ENCODE measurements around the gene TRHDE. TPM values are rescaled to one million over a fixed set of nuclear protein-coding genes. Genes with fewer than 3 reads are reported as not detected.

Gene TRHDE
- total RNA-seq, 2 donors from 2014 or later = 10.9 to 73.2 TPM

DNA sequence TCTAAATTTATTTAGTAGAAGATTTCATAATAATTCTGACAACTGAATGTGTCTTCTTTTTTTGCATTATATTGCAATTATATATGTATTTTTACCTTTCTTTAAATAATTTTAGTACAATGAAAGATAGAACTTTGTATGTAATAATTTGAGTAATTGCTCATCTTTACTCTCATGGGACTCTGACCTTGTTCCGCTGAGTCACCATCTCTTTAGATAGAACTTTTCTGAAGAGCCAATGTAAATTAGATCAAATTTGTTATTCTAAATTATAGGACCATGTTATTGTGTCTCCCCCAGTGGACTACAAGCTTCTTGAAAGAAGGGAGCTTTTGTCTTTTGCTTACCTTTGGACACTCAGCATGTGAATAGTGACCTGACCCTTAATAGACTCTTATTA lies 96.1 kb downstream of the TRHDE start:
- Histone ChIP-seq H3K36me3 (replicated peaks in 1 of 2; ENCODE audit: insufficient read depth in 1 of 2, low read depth in 2 of 2) (no peaks in the 10 kb centered on the region), H3K4me3 (no peak overlapping the region), H3K27me3 (no peaks in the 10 kb centered on the region), H3K27ac (peak overlapping the region in 3 of 4 donors; percentile 67 to 87 (median 78)), H3K9me3 (no peaks in the 10 kb centered on the region), H3K4me1 (peaks cover 42% of the 10 kb centered on the region)
- peak; percentile 28 for ATAC-seq
- TF ChIP-seq POLR2A (IDR thresholded peaks at IDR 0.05) = no peak
- TF ChIP-seq, protein P1, sequence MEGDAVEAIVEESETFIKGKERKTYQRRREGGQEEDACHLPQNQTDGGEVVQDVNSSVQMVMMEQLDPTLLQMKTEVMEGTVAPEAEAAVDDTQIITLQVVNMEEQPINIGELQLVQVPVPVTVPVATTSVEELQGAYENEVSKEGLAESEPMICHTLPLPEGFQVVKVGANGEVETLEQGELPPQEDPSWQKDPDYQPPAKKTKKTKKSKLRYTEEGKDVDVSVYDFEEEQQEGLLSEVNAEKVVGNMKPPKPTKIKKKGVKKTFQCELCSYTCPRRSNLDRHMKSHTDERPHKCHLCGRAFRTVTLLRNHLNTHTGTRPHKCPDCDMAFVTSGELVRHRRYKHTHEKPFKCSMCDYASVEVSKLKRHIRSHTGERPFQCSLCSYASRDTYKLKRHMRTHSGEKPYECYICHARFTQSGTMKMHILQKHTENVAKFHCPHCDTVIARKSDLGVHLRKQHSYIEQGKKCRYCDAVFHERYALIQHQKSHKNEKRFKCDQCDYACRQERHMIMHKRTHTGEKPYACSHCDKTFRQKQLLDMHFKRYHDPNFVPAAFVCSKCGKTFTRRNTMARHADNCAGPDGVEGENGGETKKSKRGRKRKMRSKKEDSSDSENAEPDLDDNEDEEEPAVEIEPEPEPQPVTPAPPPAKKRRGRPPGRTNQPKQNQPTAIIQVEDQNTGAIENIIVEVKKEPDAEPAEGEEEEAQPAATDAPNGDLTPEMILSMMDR (IDR thresholded peaks at IDR 0.05) = no peak
- intact Hi-C loops (cut with DNase I) = no loop called here
- 59 to 67% methylated on average over 1 of the region's 1 CpG for WGBS, 2 donors
- no peak for DNase-seq

DNA sequence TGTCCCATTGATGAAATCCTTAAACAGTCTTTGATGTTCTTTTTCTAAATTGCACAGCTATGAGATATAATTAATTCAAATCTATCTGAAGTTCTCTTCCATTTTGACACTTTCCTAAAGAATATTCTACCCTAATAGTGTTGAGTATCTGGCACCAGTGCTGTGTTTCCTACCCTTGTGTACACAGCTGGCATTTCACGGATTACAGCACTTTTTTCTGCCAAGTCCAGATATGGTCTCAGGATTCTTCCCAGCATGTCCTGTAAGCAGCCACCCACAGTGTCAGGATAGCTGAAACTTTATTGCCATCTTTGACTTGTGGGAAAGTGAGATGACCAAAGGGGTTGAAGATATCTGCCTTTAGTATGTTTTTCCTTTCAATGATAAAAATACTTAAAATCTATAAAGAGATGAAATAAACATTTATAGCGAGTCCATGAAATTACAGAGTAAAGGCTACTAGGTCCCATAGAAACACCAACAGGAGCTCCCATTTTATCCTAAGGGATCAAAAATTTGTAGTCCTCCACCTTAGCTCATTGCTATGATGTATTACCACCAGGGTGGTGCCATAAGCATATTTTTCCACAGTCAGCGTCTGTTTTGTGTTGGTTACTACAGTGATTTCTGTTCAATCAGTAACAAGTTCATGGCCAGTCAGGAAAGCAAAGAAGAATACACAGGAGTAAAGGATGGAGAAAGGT lies 96.7 kb downstream of the TRHDE start:
- 21 to 26% methylated on average over 3 of the region's 3 CpGs for WGBS, 2 donors
- peak overlapping the region; percentile 39 to 87 (median 72) for H3K27ac ChIP-seq
- no peaks in the 10 kb centered on the region for H3K36me3 ChIP-seq (replicated peaks in 1 of 2; ENCODE audit: insufficient read depth in 1 of 2, low read depth in 2 of 2)
- H3K4me1 ChIP-seq = peaks cover 42% of the 10 kb centered on the region
- H3K27me3 ChIP-seq = no peaks in the 10 kb centered on the region
- TF ChIP-seq, protein P1 (IDR thresholded peaks at IDR 0.05) = peak in 4 of 7 experiments; percentile 24 to 29 (median 26)
- peak in 1 of 3 donors; percentile 19 for TF ChIP-seq POLR2A (IDR thresholded peaks at IDR 0.05)
- peak; percentile 69 to 86 (median 76) for DNase-seq
- H3K9me3 ChIP-seq = no peaks in the 10 kb centered on the region
- intact Hi-C loops (cut with DNase I) = no loop called here
- H3K4me3 ChIP-seq = no peak overlapping the region
- ATAC-seq = peak; percentile 98

DNA sequence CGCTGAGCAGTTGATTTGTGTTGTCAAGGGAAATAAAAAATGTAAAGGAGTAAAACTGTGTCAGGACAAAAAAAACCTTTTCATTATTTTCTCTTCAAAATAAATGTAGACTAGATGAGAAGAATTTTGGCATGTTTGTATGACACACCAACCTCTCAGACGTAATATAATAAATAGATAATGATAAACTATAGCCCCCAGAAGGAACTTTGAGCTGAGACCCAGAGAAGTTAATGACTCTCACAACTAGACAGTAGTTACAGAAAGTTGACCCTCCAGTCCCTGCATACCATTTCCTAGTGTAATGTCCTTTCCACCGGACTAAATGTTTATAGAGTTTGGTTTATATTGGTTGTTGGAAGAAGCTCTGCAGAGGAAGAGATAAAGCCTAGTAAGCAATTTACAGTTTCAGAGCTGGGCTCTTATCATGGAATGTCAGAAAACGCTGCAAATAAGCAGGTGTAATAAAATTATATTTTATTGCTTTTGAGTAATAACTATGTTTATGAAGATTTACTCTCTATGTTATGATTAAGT lies 97.3 kb downstream of the TRHDE start:
- peak overlapping the region; percentile 39 to 87 (median 72) for H3K27ac ChIP-seq

DNA sequence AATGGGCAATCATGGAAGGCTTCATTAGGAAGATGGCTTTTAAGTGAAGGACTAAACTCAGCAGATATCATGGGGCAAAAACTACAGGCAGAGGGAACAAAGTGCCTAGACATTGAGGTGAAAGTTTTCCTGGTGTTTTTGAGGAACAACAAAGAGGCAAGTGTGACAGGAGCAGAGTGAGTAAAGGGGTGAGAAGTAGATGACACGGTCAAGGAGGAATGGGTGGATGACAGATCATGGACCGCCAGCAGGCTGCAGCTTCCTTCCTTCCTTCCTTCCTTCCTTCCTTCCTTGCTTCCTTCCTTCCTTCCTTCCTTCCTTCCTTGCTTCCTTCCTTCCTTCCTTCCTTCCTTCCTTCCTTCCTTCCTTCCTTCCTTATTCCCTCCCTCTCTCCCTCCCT lies 108.3 kb downstream of the TRHDE start:
- ATAC-seq (no peak), DNase-seq (no peak)
- WGBS, 2 donors = 95% methylated on average over 2 of the region's 2 CpGs
- H3K4me1 ChIP-seq = no peaks in the 10 kb centered on the region
- H3K36me3 ChIP-seq (replicated peaks in 1 of 2; ENCODE audit: insufficient read depth in 1 of 2, low read depth in 2 of 2) = no peaks in the 10 kb centered on the region
- H3K27ac ChIP-seq = no peak overlapping the region
- intact Hi-C loops (cut with DNase I) = no loop called here
- H3K27me3 ChIP-seq = no peaks in the 10 kb centered on the region
- TF ChIP-seq, protein P1 (IDR thresholded peaks at IDR 0.05) = no peak
- TF ChIP-seq POLR2A (IDR thresholded peaks at IDR 0.05) = no peak
- H3K4me3 ChIP-seq = no peak overlapping the region
- H3K9me3 ChIP-seq = no peaks in the 10 kb centered on the region

More for the DNA sequence above, 97.3 kb downstream of the TRHDE start:
- no peak for ATAC-seq
- intact Hi-C loops (cut with DNase I) = no loop called here
- no peaks in the 10 kb centered on the region for H3K36me3 ChIP-seq (replicated peaks in 1 of 2; ENCODE audit: insufficient read depth in 1 of 2, low read depth in 2 of 2)
- no peaks in the 10 kb centered on the region for H3K9me3 ChIP-seq
- no peak overlapping the region for H3K4me3 ChIP-seq
- H3K4me1 ChIP-seq = peaks cover 38% of the 10 kb centered on the region
- H3K27me3 ChIP-seq = no peaks in the 10 kb centered on the region
- TF ChIP-seq, protein P1 (IDR thresholded peaks at IDR 0.05) = no peak
- TF ChIP-seq POLR2A (IDR thresholded peaks at IDR 0.05) = no peak
- 12 to 16% methylated on average over 4 of the region's 4 CpGs for WGBS, 2 donors
- no peak for DNase-seq

DNA sequence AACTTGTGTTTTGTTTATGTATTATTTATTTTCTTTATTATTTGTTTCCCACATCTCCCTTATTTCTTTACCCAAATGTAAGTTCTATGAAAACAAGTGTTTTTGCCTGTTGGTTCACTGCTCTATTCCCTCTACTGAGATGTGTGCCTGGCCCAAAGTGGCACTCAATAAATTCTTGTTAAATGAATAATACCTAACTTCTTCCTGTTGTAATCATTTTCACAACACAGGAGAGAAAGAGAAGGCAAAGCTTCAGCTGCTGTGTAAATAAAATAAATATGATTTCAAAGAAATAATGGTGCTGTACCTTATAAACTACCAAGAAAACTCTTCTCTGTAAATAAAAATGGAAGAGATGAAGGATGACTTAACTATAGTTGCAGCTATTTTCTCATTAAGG lies 116.2 kb downstream of the TRHDE start:
- no peak for ATAC-seq
- TF ChIP-seq, protein P1 (IDR thresholded peaks at IDR 0.05) = no peak
- TF ChIP-seq POLR2A (IDR thresholded peaks at IDR 0.05) = no peak

More for the DNA sequence above, 116.2 kb downstream of the TRHDE start:
- DNase-seq = no peak
- intact Hi-C loops (cut with DNase I) = no loop called here
- Histone ChIP-seq H3K36me3 (replicated peaks in 1 of 2; ENCODE audit: insufficient read depth in 1 of 2, low read depth in 2 of 2) (no peaks in the 10 kb centered on the region), H3K4me1 (no peaks in the 10 kb centered on the region), H3K9me3 (no peaks in the 10 kb centered on the region), H3K27ac (no peak overlapping the region), H3K27me3 (no peaks in the 10 kb centered on the region), H3K4me3 (no peak overlapping the region)
